A549 (cell line): Measurements from ENCODE around the gene ZFP36L1. TPM values are rescaled to one million over a fixed set of nuclear protein-coding genes. Genes with fewer than 3 reads are reported as not detected.

Experiments
- ATAC-seq, 2 experiments: fragments of 200-7000 bp in 1 of 2; fragments of >200 bp in 1 of 2; cut with Nextera tagmentation in 1 of 2; cut with Tn5 transposase in 1 of 2; 3 replicates each; pipeline versions ENCODE4 v1.8.0 to v1.9.1; 2018 to 2020; ENCODE audit warnings: mild to moderate bottlenecking in 1 of 2, moderate library complexity in 1 of 2
- CTCF ChIA-PET: fragments of 300-600 bp; sonication (Branson Sonifier 250); formaldehyde crosslinking; extraction: SDS; loops from one replicate; lab custom pipeline; 2021; ENCODE audit warnings: antibody characterized with exemption, inconsistent platforms; lab: Yijun Ruan, JAX
- POLR2A ChIA-PET: fragments of 350-600 bp; formaldehyde crosslinking; extraction: SDS; loops from one replicate; lab custom pipeline; 2021; ENCODE audit warnings: antibody characterized with exemption, inconsistent platforms; lab: Yijun Ruan, JAX
- DNase-seq, 2 experiments: peaks; one replicate each; pipeline versions ENCODE4 v3.0.0 to v3.0.0-alpha.2; 2011 to 2016; ENCODE audit warnings: low read depth in 1 of 2, low spot score in 1 of 2
- FAIRE-seq: peaks from 2 replicates; lab custom pipeline; 2011; peaks lifted over from hg19 to GRCh38; lab: Jason Lieb, UNC
- H3K27ac ChIP-seq, 2 experiments: fragments of >200 bp; sonication (Bioruptor Twin); formaldehyde crosslinking; 3 replicates each; pipeline ENCODE4 v1.5.1; 2016 to 2017
- H3K4me1 ChIP-seq: fragments of >200 bp; sonication (Bioruptor Twin); formaldehyde crosslinking; 3 replicates; pipeline ENCODE4 v1.6.1; 2016
- H3K4me2 ChIP-seq: fragments of >200 bp; sonication (Bioruptor Twin); formaldehyde crosslinking; 3 replicates; pipeline ENCODE4 v1.6.1; 2016
- H3K4me3 ChIP-seq: fragments of >200 bp; sonication (Bioruptor Twin); formaldehyde crosslinking; 3 replicates; pipeline ENCODE4 v1.5.1; 2016
- H3K9me3 ChIP-seq: fragments of >200 bp; sonication (Bioruptor Twin); formaldehyde crosslinking; 3 replicates; pipeline ENCODE4 v1.6.1; 2016
- EHF ChIP-seq: fragments of 250-450 bp; sonication (Bioruptor Pico); IDR thresholded peaks from 2 replicates; pipeline ENCODE4 v1.5.0; 2020; ENCODE audit warnings: mild to moderate bottlenecking
- ESRRA ChIP-seq: fragments of 150-350 bp; IDR thresholded peaks from 2 replicates; pipeline ENCODE4 v1.6.1; 2014; ENCODE audit warnings: mild to moderate bottlenecking, low read length, borderline replicate concordance
- FOSL2 ChIP-seq, 2 experiments: fragments of 450-650 bp in 1 of 2; fragments of >200 bp in 1 of 2; sonication (Bioruptor Twin) in 1 of 2; formaldehyde crosslinking; IDR thresholded peaks; 2 replicates each; pipeline versions ENCODE4 v1.5.0 to v1.6.1; 2016 to 2020; ENCODE audit warnings: mild to moderate bottlenecking in 1 of 2, moderate library complexity in 1 of 2
- HES2 ChIP-seq: fragments of >200 bp; sonication (Bioruptor Twin); formaldehyde crosslinking; IDR thresholded peaks from 2 replicates; pipeline ENCODE4 v1.6.1; 2016
- HMGXB4 ChIP-seq: fragments of 250-450 bp; sonication (Bioruptor Pico); IDR thresholded peaks from 2 replicates; pipeline ENCODE4 v1.5.0; 2021; ENCODE audit warnings: mild to moderate bottlenecking, moderate library complexity, borderline replicate concordance
- HOXA7 ChIP-seq: fragments of 250-450 bp; sonication (Bioruptor Pico); IDR thresholded peaks from 2 replicates; pipeline ENCODE4 v1.5.0; 2020; ENCODE audit warnings: mild to moderate bottlenecking, moderate library complexity
- JUN ChIP-seq, 2 experiments: fragments of >200 bp; sonication (Bioruptor Twin); formaldehyde crosslinking; IDR thresholded peaks; 2 replicates in 1 of 2; 3 replicates in 1 of 2; pipeline ENCODE4 v1.6.1; 2016 to 2017
- JUNB ChIP-seq: fragments of >200 bp; sonication (Bioruptor Twin); formaldehyde crosslinking; IDR thresholded peaks from 2 replicates; pipeline ENCODE4 v1.6.1; 2016
- KDM5A ChIP-seq: fragments of 200-600 bp; sonication (generic); IDR thresholded peaks from 2 replicates; pipeline ENCODE4 v1.6.1; 2016; ENCODE audit warnings: antibody characterized with exemption, mild to moderate bottlenecking
- NPAS2 ChIP-seq: fragments of 250-450 bp; sonication (Bioruptor Pico); IDR thresholded peaks from 2 replicates; pipeline ENCODE4 v1.8.0; 2022; ENCODE audit warnings: mild to moderate bottlenecking, moderate library complexity, borderline replicate concordance
- POLR2AphosphoS2 ChIP-seq: conservative IDR thresholded peaks from 2 replicates; pipeline ENCODE4 v1.6.1; 2012; ENCODE audit warnings: low read length, improper control_type of control experiment, inconsistent platforms
- RAD21 ChIP-seq, 2 experiments: fragments of >200 bp in 1 of 2; sonication (Bioruptor Twin) in 1 of 2; formaldehyde crosslinking in 1 of 2; IDR thresholded peaks in 1 of 2; conservative IDR thresholded peaks in 1 of 2; 2 replicates in 1 of 2; 3 replicates in 1 of 2; pipeline ENCODE4 v1.6.1; 2012 to 2018; ENCODE audit warnings: inconsistent platforms in 1 of 2
- SMC3 ChIP-seq: fragments of >200 bp; sonication (Bioruptor Twin); formaldehyde crosslinking; IDR thresholded peaks from 3 replicates; pipeline ENCODE4 v1.6.1; 2018; ENCODE audit warnings: inconsistent platforms
- TFCP2L1 ChIP-seq: fragments of 250-450 bp; sonication (Bioruptor Pico); IDR thresholded peaks from 2 replicates; pipeline ENCODE4 v1.5.0; 2021; ENCODE audit warnings: mild to moderate bottlenecking
- TP53 ChIP-seq: fragments of 250-450 bp; sonication (Bioruptor Pico); IDR thresholded peaks from 2 replicates; pipeline ENCODE4 v1.5.0; 2021; ENCODE audit warnings: mild to moderate bottlenecking, moderate library complexity
- USF2 ChIP-seq: fragments of 450-650 bp; IDR thresholded peaks from 2 replicates; pipeline ENCODE4 v1.6.1; 2014; ENCODE audit warnings: antibody characterized with exemption
- ZFP36 ChIP-seq: fragments of 450-650 bp; IDR thresholded peaks from 2 replicates; pipeline ENCODE4 v1.6.1; 2014; ENCODE audit warnings: borderline replicate concordance; ENCODE audit not compliant: partially characterized antibody
- WGBS: methylation state at CpG from one replicate; pipeline ENCODE4 v1.1.6; 2017; ENCODE audit errors: missing lambda C conversion rate; 5-methylcytosine and 5-hydroxymethylcytosine counted together
- polyA plus RNA-seq, 4 experiments: library from polyadenylated mRNA; depleted of rRNA in 3 of 4; stranded (reverse); fragments of >200 nt; fragmentation: RNase III in 1 of 4; extraction: RNeasy Plus Mini Kit Qiagen cat#74134 plus additional on column Dnase treatment in 1 of 4; gene quantifications; 2 replicates in 3 of 4; 3 replicates in 1 of 4; pipeline ENCODE4 v1.2.3, GENCODE V29; 2011 to 2017
- TF ChIP-seq, protein P1 (sequence below): fragments of 200-600 bp; sonication (generic); IDR thresholded peaks from 2 replicates; pipeline ENCODE4 v1.6.1; 2016; ENCODE audit warnings: antibody characterized with exemption, mild to moderate bottlenecking, moderate library complexity

ZFP36L1 gene
- polyA plus RNA-seq, 2 of the 4 experiments (the other 2 are of a cell fraction) = 76.4 to 114 TPM

- WGBS = 17% methylated on average over 9 of the region's 10 CpGs
- TF ChIP-seq POLR2AphosphoS2 = no peak
- TF ChIP-seq HOXA7 (CRISPR knock-in tag) = peak; percentile 34; the same call in 1 of the 2 replicates
- TF ChIP-seq JUNB = 0 out of 2 replicates have a peak, but pooled peaks have one; percentile 15
- TF ChIP-seq, protein P1, sequence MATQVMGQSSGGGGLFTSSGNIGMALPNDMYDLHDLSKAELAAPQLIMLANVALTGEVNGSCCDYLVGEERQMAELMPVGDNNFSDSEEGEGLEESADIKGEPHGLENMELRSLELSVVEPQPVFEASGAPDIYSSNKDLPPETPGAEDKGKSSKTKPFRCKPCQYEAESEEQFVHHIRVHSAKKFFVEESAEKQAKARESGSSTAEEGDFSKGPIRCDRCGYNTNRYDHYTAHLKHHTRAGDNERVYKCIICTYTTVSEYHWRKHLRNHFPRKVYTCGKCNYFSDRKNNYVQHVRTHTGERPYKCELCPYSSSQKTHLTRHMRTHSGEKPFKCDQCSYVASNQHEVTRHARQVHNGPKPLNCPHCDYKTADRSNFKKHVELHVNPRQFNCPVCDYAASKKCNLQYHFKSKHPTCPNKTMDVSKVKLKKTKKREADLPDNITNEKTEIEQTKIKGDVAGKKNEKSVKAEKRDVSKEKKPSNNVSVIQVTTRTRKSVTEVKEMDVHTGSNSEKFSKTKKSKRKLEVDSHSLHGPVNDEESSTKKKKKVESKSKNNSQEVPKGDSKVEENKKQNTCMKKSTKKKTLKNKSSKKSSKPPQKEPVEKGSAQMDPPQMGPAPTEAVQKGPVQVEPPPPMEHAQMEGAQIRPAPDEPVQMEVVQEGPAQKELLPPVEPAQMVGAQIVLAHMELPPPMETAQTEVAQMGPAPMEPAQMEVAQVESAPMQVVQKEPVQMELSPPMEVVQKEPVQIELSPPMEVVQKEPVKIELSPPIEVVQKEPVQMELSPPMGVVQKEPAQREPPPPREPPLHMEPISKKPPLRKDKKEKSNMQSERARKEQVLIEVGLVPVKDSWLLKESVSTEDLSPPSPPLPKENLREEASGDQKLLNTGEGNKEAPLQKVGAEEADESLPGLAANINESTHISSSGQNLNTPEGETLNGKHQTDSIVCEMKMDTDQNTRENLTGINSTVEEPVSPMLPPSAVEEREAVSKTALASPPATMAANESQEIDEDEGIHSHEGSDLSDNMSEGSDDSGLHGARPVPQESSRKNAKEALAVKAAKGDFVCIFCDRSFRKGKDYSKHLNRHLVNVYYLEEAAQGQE = peak; percentile 11; the same call in 1 of the 2 replicates
- TF ChIP-seq TFCP2L1 (CRISPR knock-in tag) = peak; percentile 78; the same call in 1 of the 2 replicates
- peak overlapping the region; percentile 99 to 100 for H3K27ac ChIP-seq
- CTCF ChIA-PET = interaction anchor here (0.7 to 12.0 kb wide), 25 partner anchors 8 to 905 kb away, joined by 3 to 117 read pairs (median 3); no protein-coding TSS in a partner anchor
- peak overlapping the region; percentile 92 for H3K4me2 ChIP-seq
- ATAC-seq (no peak), DNase-seq (no peak), FAIRE-seq (no peak)
- peak overlapping the region; percentile 95 for H3K4me3 ChIP-seq
- no peaks in the 10 kb centered on the region for H3K9me3 ChIP-seq
- peaks cover 49% of the 10 kb centered on the region for H3K4me1 ChIP-seq
- POLR2A ChIA-PET = interaction anchor here (0.6 to 10.7 kb wide), 15 partner anchors 9 to 854 kb away, joined by 3 to 187 read pairs (median 6); no protein-coding TSS in a partner anchor
These were observed 4.4 kb downstream of the ZFP36L1 start for GRCh38 chr14:68788275-68788995.

- DNase-seq = peak in 1 of 2 experiments; percentile 53
- no peak for ATAC-seq
- Histone ChIP-seq H3K4me3 (peak overlapping the region; percentile 95), H3K4me2 (peak overlapping the region; percentile 92), H3K27ac (peak overlapping the region; percentile 94 to 100), H3K4me1 (peaks cover 54% of the 10 kb centered on the region), H3K9me3 (no peaks in the 10 kb centered on the region)
- whole genome bisulfite sequencing = 53% methylated on average over 15 of the region's 15 CpGs
- TF ChIP-seq USF2 (no peak), EHF (CRISPR knock-in tag) (no peak), ZFP36 (no peak), POLR2AphosphoS2 (peak; percentile 95), SMC3 (peak; percentile 17; the same call in 1 of the 3 replicates), FOSL2 (IDR thresholded peaks at IDR 0.05) (no peak), FOSL2 (CRISPR knock-in tag; IDR thresholded peaks at IDR 0.05) (no peak), HES2 (no peak), NPAS2 (CRISPR knock-in tag) (no peak), KDM5A (no peak), HOXA7 (CRISPR knock-in tag) (peak; percentile 82), TP53 (CRISPR knock-in tag) (0 out of 2 replicates have a peak, but pooled peaks have one; percentile 44), RAD21 (conservative IDR thresholded peaks at IDR 0.05 in 1 of 2, IDR thresholded peaks at IDR 0.05 in 1 of 2) (0 out of 5 replicates have a peak, but pooled peaks of 1 of the 2 experiments have one; percentile 1), ESRRA (no peak), JUN (IDR thresholded peaks at IDR 0.05) (peak in 1 of 2 experiments; percentile 60), HMGXB4 (CRISPR knock-in tag) (0 out of 2 replicates have a peak, but pooled peaks have one; percentile 1), TFCP2L1 (CRISPR knock-in tag) (peak; percentile 41; the same call in 1 of the 2 replicates)
- TF ChIP-seq, protein P1 = peak; percentile 10; the same call in 1 of the 2 replicates
- CTCF ChIA-PET = interaction anchor here (1.1 to 12.0 kb wide), 7 partner anchors 19 to 843 kb away, joined by 3 to 117 read pairs (median 6); no protein-coding TSS in a partner anchor
- no peak for FAIRE-seq
- POLR2A ChIA-PET = interaction anchor here (0.6 to 10.7 kb wide), 18 partner anchors 8 to 903 kb away, joined by 3 to 187 read pairs (median 6); no protein-coding TSS in a partner anchor
These were observed 5.5 kb downstream of the ZFP36L1 start for GRCh38 chr14:68787092-68787992.
